Prostate gland (tissue), 2 donors: ENCODE measurements around the gene DNMT3B.

Experiments used
- CTCF ChIP-seq, 4 experiments: fragments of 200-600 bp in 2 of 4; fragments of 450-650 bp in 2 of 4; sonication (generic) in 2 of 4; IDR thresholded peaks; 1 replicate in 3 of 4; 2 replicates in 1 of 4; pipeline ENCODE4 v1.5.1; 2016 to 2019; ENCODE audit warnings: antibody characterized with exemption in 4 of 4, mild to moderate bottlenecking in 2 of 4, moderate library complexity in 2 of 4
- POLR2A ChIP-seq: fragments of 450-650 bp; IDR thresholded peaks from one replicate; pipeline ENCODE4 v1.6.1; 2016; ENCODE audit warnings: antibody characterized with exemption, mild to moderate bottlenecking
- POLR2AphosphoS5 ChIP-seq: sonication (generic); formaldehyde crosslinking; IDR thresholded peaks from one replicate; pipeline ENCODE4 v1.6.1; 2017; ENCODE audit warnings: antibody characterized with exemption

DNA sequence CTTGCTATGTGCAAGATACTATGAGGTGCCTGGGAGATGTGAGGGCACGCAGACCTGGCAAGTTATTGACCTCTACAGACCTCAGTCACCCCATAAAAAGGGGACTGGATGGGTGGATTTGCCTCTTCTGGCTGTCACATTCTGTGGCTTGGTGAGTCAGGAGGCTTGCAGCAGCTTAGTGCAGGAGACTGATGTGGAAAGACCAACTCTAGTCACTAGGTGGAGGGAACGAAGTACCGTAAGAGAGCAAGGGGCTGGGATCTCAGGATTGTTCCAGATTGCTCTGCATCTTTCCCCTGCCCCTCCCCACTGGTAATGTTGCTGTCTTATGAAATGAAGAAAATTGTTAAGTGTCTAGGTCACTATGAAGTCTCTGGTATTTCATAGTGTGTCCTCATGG is 60.9 kb downstream of the DNMT3B start:
- no peak for TF ChIP-seq CTCF (IDR thresholded peaks at IDR 0.05)
- TF ChIP-seq POLR2A: no peak
- TF ChIP-seq POLR2AphosphoS5: no peak
